NCI-H187 (cell line): ENCODE data around the gene TMEM47.

ENCODE experiments used
- DNase-seq, 2 experiments: peaks; one replicate each; lab custom pipeline; 2025; lab: John Stamatoyannopoulos, UW

The TMEM47 gene

GRCh38 chrX:34656842-34657725, at the start of gene TMEM47:
TMEM47 (minus strand) TSS chrX:34657285; CDS start chrX:34657029, 256 bp downstream.
- DNase-seq: no peak

- DNase-seq: no peak
Measured at GRCh38 chrX:34687095-34687494, 30.0 kb upstream of the TMEM47 start.

- DNase-seq: no peak
Measured at GRCh38 chrX:34659575-34659974, 2.5 kb upstream of the TMEM47 start.

- DNase-seq: no peak
Measured at GRCh38 chrX:34658326-34658725, 1.2 kb upstream of the TMEM47 start.

GRCh38 chrX:34657726-34658070, 613 bp upstream of the TMEM47 start:
- DNase-seq: no peak

GRCh38 chrX:34656467-34656841, 631 bp downstream of the TMEM47 start:
- DNase-seq: no peak

- DNase-seq: no peak
Measured at GRCh38 chrX:34655501-34656455, 1.3 kb downstream of the TMEM47 start.

- DNase-seq: no peak
Measured at GRCh38 chrX:34654696-34655490, 2.2 kb downstream of the TMEM47 start.

- no peak for DNase-seq
Measured at GRCh38 chrX:34653811-34654210, 3.3 kb downstream of the TMEM47 start.

- DNase-seq: no peak
Measured at GRCh38 chrX:34642849-34643248, 14.2 kb downstream of the TMEM47 start.

GRCh38 chrX:34638116-34638515, 19.0 kb downstream of the TMEM47 start:
- DNase-seq: no peak

- no peak for DNase-seq
Measured at GRCh38 chrX:34634349-34634748, 22.7 kb downstream of the TMEM47 start.

GRCh38 chrX:34632384-34632783, 24.7 kb downstream of the TMEM47 start:
- DNase-seq: no peak

- no peak for DNase-seq
Measured at GRCh38 chrX:34631479-34632220, 25.4 kb downstream of the TMEM47 start.

GRCh38 chrX:34629572-34629971, 27.5 kb downstream of the TMEM47 start:
- DNase-seq: no peak

GRCh38 chrX:34624416-34624815, 32.7 kb downstream of the TMEM47 start:
- DNase-seq: no peak

GRCh38 chrX:34619920-34620319, 37.2 kb downstream of the TMEM47 start:
- no peak for DNase-seq

GRCh38 chrX:34612036-34612435, 45.0 kb downstream of the TMEM47 start:
- no peak for DNase-seq

GRCh38 chrX:34598362-34598761, 58.7 kb downstream of the TMEM47 start:
- no peak for DNase-seq

- no peak for DNase-seq
Measured at GRCh38 chrX:34586936-34587335, 70.1 kb downstream of the TMEM47 start.

- DNase-seq: no peak
Measured at GRCh38 chrX:34586346-34586911, 70.7 kb downstream of the TMEM47 start.
